ENCODE results near the gene PLEKHA7.

DNA sequence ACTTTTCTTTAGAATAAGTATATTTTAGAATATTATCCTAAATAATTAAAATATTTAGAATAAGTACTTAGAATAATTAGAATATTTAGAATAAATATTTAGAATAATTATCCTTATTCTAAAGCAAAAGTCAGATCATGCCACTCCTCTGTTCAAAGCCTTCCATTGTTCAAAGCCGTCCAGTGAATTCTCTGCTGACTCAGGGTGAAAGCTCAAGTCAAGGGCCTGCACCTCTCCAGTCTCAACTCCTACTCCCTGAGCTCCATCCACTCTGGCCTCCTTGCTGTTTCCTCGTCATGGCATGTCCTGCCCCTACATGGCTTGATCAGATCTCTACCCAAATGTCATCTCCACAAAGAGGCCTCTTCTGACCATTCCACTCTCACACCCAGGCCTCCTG lies 30.0 kb downstream of the PLEKHA7 start:
- TF ChIP-seq POLR2A (IDR thresholded peaks at IDR 0.05; ENCODE audit: low read length) (no peak), GATA1 (IDR thresholded peaks at IDR 0.05; ENCODE audit: low read depth, low read length) (no peak)
